ENCODE data around the gene ANKRD45. TPM values are rescaled to one million over a fixed set of nuclear protein-coding genes. Genes with fewer than 3 reads are reported as not detected.
"Not testable (repeated sequence)": the region's sequence is repeated elsewhere in the genome, so short reads cannot be mapped to it uniquely, and the experiment has no call there.

The ANKRD45 gene
- total and polyA plus RNA-seq, 2 of the 13 experiments (the other 11 are each of a cell fraction or from before 2014, with no cell fraction given), result not detected

DNA sequence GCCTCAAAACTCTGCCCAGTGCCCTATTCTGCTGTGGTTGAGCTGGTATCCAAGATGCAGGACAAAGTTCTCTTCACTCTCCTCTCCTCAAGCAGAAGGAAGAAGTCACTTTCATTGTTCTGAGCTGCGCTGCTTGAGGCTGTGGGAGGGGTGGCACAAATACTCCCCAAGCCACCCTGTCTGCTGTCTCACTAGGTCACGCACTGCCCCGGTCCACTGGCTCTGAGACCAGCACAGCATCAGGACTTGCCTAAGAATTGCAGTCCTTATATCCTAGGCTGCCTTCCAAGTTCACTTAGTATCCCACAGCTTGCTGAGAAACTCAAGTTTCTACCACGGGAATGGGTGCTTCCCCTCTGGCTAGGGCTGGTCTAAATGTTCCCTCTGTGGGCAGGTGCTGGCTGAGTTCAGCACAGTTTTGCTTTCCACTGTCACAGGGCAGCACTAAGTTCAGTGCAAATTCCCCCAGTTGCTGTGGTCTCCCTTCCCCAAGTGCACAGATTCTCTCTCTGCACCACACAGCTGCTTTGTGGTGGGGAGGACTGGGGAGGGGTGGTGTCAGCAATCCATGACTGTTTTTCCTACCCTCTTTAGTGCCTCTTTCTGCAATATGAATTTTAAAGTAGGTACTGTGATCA is 99.2 kb downstream of the ANKRD45 start (continued):
- TF ChIP-seq, protein P1, sequence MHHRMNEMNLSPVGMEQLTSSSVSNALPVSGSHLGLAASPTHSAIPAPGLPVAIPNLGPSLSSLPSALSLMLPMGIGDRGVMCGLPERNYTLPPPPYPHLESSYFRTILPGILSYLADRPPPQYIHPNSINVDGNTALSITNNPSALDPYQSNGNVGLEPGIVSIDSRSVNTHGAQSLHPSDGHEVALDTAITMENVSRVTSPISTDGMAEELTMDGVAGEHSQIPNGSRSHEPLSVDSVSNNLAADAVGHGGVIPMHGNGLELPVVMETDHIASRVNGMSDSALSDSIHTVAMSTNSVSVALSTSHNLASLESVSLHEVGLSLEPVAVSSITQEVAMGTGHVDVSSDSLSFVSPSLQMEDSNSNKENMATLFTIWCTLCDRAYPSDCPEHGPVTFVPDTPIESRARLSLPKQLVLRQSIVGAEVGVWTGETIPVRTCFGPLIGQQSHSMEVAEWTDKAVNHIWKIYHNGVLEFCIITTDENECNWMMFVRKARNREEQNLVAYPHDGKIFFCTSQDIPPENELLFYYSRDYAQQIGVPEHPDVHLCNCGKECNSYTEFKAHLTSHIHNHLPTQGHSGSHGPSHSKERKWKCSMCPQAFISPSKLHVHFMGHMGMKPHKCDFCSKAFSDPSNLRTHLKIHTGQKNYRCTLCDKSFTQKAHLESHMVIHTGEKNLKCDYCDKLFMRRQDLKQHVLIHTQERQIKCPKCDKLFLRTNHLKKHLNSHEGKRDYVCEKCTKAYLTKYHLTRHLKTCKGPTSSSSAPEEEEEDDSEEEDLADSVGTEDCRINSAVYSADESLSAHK (CRISPR knock-in tag; IDR thresholded peaks at IDR 0.05; ENCODE audit: borderline replicate concordance), result no peak
- TF ChIP-seq NFKBIZ (CRISPR knock-in tag; IDR thresholded peaks at IDR 0.05) (no peak), XRCC5 (optimal IDR thresholded peaks at IDR 0.05; ENCODE audit: low read length) (no peak)
- TF ChIP-seq, protein P2, sequence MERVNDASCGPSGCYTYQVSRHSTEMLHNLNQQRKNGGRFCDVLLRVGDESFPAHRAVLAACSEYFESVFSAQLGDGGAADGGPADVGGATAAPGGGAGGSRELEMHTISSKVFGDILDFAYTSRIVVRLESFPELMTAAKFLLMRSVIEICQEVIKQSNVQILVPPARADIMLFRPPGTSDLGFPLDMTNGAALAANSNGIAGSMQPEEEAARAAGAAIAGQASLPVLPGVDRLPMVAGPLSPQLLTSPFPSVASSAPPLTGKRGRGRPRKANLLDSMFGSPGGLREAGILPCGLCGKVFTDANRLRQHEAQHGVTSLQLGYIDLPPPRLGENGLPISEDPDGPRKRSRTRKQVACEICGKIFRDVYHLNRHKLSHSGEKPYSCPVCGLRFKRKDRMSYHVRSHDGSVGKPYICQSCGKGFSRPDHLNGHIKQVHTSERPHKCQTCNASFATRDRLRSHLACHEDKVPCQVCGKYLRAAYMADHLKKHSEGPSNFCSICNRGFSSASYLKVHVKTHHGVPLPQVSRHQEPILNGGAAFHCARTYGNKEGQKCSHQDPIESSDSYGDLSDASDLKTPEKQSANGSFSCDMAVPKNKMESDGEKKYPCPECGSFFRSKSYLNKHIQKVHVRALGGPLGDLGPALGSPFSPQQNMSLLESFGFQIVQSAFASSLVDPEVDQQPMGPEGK (CRISPR knock-in tag; IDR thresholded peaks at IDR 0.05), result no peak
- TF ChIP-seq, protein P3, sequence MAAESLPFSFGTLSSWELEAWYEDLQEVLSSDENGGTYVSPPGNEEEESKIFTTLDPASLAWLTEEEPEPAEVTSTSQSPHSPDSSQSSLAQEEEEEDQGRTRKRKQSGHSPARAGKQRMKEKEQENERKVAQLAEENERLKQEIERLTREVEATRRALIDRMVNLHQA (CRISPR knock-in tag; IDR thresholded peaks at IDR 0.05), result no peak

DNA sequence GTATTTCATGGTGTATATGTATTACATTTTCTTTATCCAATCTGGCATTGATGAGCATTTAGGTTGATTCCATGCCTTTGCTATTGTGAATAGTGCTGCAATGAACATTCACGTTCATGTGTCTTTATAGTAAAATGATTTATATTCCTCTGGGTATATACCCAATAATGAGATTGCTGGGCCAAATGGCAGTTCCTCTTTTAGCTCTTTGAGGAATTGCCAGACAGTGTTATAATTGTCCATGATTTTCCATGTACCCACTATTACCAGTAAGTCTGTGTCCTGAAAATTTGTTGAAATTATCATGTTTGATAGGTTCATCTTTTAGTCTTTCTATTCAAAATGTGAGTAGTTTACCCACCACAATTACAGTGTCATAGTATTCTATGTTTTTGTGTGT is 101.2 kb downstream of the ANKRD45 start:
- Histone ChIP-seq H2AFZ (ENCODE audit: low read length) (no peak overlapping the region), H3K27ac (ENCODE audit: extremely low read length, insufficient read depth, low read length) (no peak overlapping the region), H3K9ac (ENCODE audit: insufficient read depth, low read depth, low read length) (no peak overlapping the region), H3K36me3 (replicated peaks in 1 of 2; ENCODE audit: control insufficient read depth in 1 of 2, insufficient read depth in 2 of 2, low read length in 2 of 2) (no peaks in the 10 kb centered on the region), H3K4me2 (ENCODE audit: low read depth, low read length) (no peak overlapping the region), H3K27me3 (ENCODE audit: control insufficient read depth in 1 of 2, insufficient read depth in 2 of 2, low read length in 2 of 2) (no peaks in the 10 kb centered on the region; a peak in 1 of 5 replicates), H4K20me1 (ENCODE audit: insufficient read depth, low read length) (no peaks in the 10 kb centered on the region), H3K4me1 (ENCODE audit: insufficient read depth, low read length) (no peaks in the 10 kb centered on the region), H3K9me3 (ENCODE audit: low read length) (no peaks in the 10 kb centered on the region), H3K4me3 (replicated peaks in 1 of 3; ENCODE audit: insufficient read depth in 1 of 3, low read depth in 2 of 3, low read length in 3 of 3) (no peak overlapping the region), H3K79me2 (ENCODE audit: insufficient read depth, low read length) (no peaks in the 10 kb centered on the region)
- ChIA-PET CTCF (ENCODE audit: low intra/inter-chr PET ratio, low total read pairs) (no interaction called here), POLR2A (no interaction called here)
- no peak for TF ChIP-seq REL (CRISPR knock-in tag; conservative IDR thresholded peaks at IDR 0.05)
- in situ Hi-C loops (cut with HindIII; ENCODE audit: extremely low pct_ligation_motif_present, low pct_unique_long_range_greater_than_20kb), result no loop called here
- WGBS (ENCODE audit: low lambda C conversion rate), result 0% methylated on average over 1 of the region's 1 CpG
- intact Hi-C loops (cut with micrococcal nuclease; ENCODE audit: unreplicated experiment), result no loop called here
- no peak for FAIRE-seq
- no peak for DNase-seq (ENCODE audit: low spot score)
- BruUV-seq (replicated peaks), result no TSS peak
- no peak for ATAC-seq

DNA sequence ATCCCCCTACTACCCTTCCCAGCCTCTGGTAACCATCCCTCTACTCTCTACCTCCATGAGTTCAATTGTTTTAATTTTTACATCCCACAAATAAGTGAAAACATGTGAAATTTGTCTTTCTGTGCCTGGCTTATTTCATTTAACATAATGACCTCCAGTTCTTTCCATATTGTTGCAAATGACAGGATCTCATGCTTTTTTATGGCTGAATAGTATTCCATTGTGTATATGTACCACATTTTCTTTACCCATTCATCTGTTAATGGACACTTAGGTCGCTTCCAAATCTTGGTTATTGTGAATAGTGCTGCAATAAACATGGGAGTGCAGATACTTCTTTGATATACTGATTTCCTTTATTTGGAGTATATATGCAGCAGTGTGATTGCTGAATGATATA is 105.8 kb downstream of the ANKRD45 start:
- FAIRE-seq; H2AFZ ChIP-seq (ENCODE audit: low read length); H3K27me3 ChIP-seq (ENCODE audit: control insufficient read depth in 1 of 2, insufficient read depth in 2 of 2, low read length in 2 of 2); DNase-seq (ENCODE audit: low spot score); intact Hi-C loops (cut with micrococcal nuclease; ENCODE audit: unreplicated experiment); H3K27ac ChIP-seq (ENCODE audit: extremely low read length, insufficient read depth, low read length); H4K20me1 ChIP-seq (ENCODE audit: insufficient read depth, low read length); H3K79me2 ChIP-seq (ENCODE audit: insufficient read depth, low read length); H3K9ac ChIP-seq (ENCODE audit: insufficient read depth, low read depth, low read length); H3K9me3 ChIP-seq (ENCODE audit: low read length); H3K4me2 ChIP-seq (ENCODE audit: low read depth, low read length); BruUV-seq (replicated peaks); H3K4me1 ChIP-seq (ENCODE audit: insufficient read depth, low read length); POLR2A ChIA-PET; H3K36me3 ChIP-seq (replicated peaks in 1 of 2; ENCODE audit: control insufficient read depth in 1 of 2, insufficient read depth in 2 of 2, low read length in 2 of 2); CTCF ChIA-PET (ENCODE audit: low intra/inter-chr PET ratio, low total read pairs); H3K4me3 ChIP-seq (replicated peaks in 1 of 3; ENCODE audit: insufficient read depth in 1 of 3, low read depth in 2 of 3, low read length in 3 of 3); ATAC-seq; in situ Hi-C loops (cut with HindIII; ENCODE audit: extremely low pct_ligation_motif_present, low pct_unique_long_range_greater_than_20kb): not testable (repeated sequence)
- WGBS (ENCODE audit: low lambda C conversion rate), result 0% methylated on average over 1 of the region's 1 CpG
